H1 (cell line): ENCODE measurements around the gene RNF141. TPM values are rescaled to one million over a fixed set of nuclear protein-coding genes. Genes with fewer than 3 reads are reported as not detected.

ENCODE experiments used
- CTCF ChIA-PET: fragments of 300-600 bp; sonication (Branson Sonifier 250); formaldehyde crosslinking; loops from one replicate; lab custom pipeline; 2021; ENCODE audit not compliant: partially characterized antibody; lab: Charles Lee
- POLR2A ChIA-PET: fragments of 300-600 bp; sonication (Branson Sonifier 250); formaldehyde crosslinking; loops from one replicate; lab custom pipeline; 2021; ENCODE audit warnings: inconsistent platforms; ENCODE audit not compliant: partially characterized antibody; lab: Charles Lee
- DNase-seq, 2 experiments: peaks; one replicate each; pipeline versions ENCODE4 v3.0.0 to v3.0.0-alpha.2; 2010 to 2022; ENCODE audit warnings: low spot score in 2 of 2, low read depth in 1 of 2, mixed read lengths in 1 of 2
- FAIRE-seq: peaks from 2 replicates; lab custom pipeline; 2011; peaks lifted over from hg19 to GRCh38; lab: Jason Lieb, UNC
- H2AFZ ChIP-seq: 2 replicates; pipeline ENCODE4 v1.8.1; 2012; ENCODE audit warnings: low read length, inconsistent platforms
- H2AK5ac ChIP-seq: 2 replicates; pipeline ENCODE4 v1.6.1; 2013; ENCODE audit warnings: low read depth, low read length
- H2BK120ac ChIP-seq: replicated peaks from 2 replicates; pipeline ENCODE3; 2013; ENCODE audit warnings: low read depth, low read length, inconsistent platforms
- H2BK12ac ChIP-seq: 2 replicates; pipeline ENCODE4 v1.6.1; 2013; ENCODE audit warnings: low read depth, low read length
- H2BK15ac ChIP-seq: 2 replicates; pipeline ENCODE4 v1.6.1; 2013; ENCODE audit warnings: low read length
- H2BK20ac ChIP-seq: 2 replicates; pipeline ENCODE4 v1.6.1; 2013; ENCODE audit warnings: low read length
- H2BK5ac ChIP-seq: 2 replicates; pipeline ENCODE4 v1.6.1; 2013; ENCODE audit warnings: low read depth, low read length
- H3K14ac ChIP-seq: 2 replicates; pipeline ENCODE4 v1.6.1; 2013; ENCODE audit warnings: inconsistent platforms; ENCODE audit not compliant: insufficient read length
- H3K18ac ChIP-seq: 2 replicates; pipeline ENCODE4 v1.6.1; 2013; ENCODE audit warnings: low read length; ENCODE audit errors: extremely low read depth
- H3K23ac ChIP-seq: 2 replicates; pipeline ENCODE4 v1.6.1; 2013; ENCODE audit warnings: inconsistent platforms; ENCODE audit not compliant: insufficient read length
- H3K23me2 ChIP-seq: 2 replicates; pipeline ENCODE4 v1.6.1; 2013; ENCODE audit warnings: low read depth, low read length
- H3K27ac ChIP-seq: 2 replicates; pipeline ENCODE4 v1.6.1; 2011; ENCODE audit warnings: low read depth, low read length, inconsistent platforms
- H3K27me3 ChIP-seq, 4 experiments: replicated peaks in 1 of 4; 1 replicate in 1 of 4; 2 replicates in 3 of 4; pipeline versions ENCODE4 v1.6.1 to v1.8.1; 2011 to 2013; ENCODE audit warnings: low read length in 3 of 4, mild to moderate bottlenecking in 3 of 4, inconsistent platforms in 2 of 4, mixed read lengths in 2 of 4, moderate library complexity in 1 of 4; ENCODE audit not compliant: control insufficient read depth in 3 of 4, insufficient read depth in 3 of 4; ENCODE audit errors: extremely low read depth in 1 of 4
- H3K36me3 ChIP-seq, 4 experiments: 2 replicates each; pipeline versions ENCODE4 v1.6.1 to v1.8.1; 2011 to 2013; ENCODE audit warnings: mild to moderate bottlenecking in 4 of 4, low read length in 3 of 4, moderate library complexity in 2 of 4, control low read depth in 1 of 4, inconsistent platforms in 1 of 4; ENCODE audit not compliant: insufficient read depth in 4 of 4, control insufficient read depth in 2 of 4
- H3K4ac ChIP-seq: replicated peaks from 2 replicates; pipeline ENCODE3; 2013; ENCODE audit warnings: low read length, low read depth, mixed read lengths, inconsistent platforms; ENCODE audit not compliant: insufficient read length
- H3K4me1 ChIP-seq, 4 experiments: replicated peaks in 1 of 4; 1 replicate in 1 of 4; 2 replicates in 3 of 4; pipeline versions ENCODE4 v1.6.1 to v1.8.1; 2011 to 2013; ENCODE audit warnings: low read length in 3 of 4, inconsistent platforms in 2 of 4, mixed read lengths in 1 of 4; ENCODE audit not compliant: insufficient read depth in 4 of 4, control insufficient read depth in 3 of 4
- H3K4me2 ChIP-seq, 2 experiments: 2 replicates each; pipeline versions ENCODE4 v1.6.1 to v1.8.1; 2011 to 2013; ENCODE audit warnings: low read depth in 2 of 2, low read length in 2 of 2, control low read depth in 1 of 2, inconsistent platforms in 1 of 2, mild to moderate bottlenecking in 1 of 2; ENCODE audit not compliant: insufficient read depth in 1 of 2
- H3K4me3 ChIP-seq, 4 experiments: fragments of 200-600, 300-600 bp in 1 of 4; sonication (generic), shearing (Covaris generic), sonication (Bioruptor Twin) in 1 of 4; 2 replicates each; pipeline versions ENCODE4 v1.5.1 to v1.8.1; 2011 to 2016; ENCODE audit warnings: low read length in 4 of 4, low read depth in 3 of 4, control low read depth in 2 of 4, inconsistent platforms in 2 of 4, mild to moderate bottlenecking in 2 of 4, mixed read lengths in 1 of 4, moderate library complexity in 1 of 4; ENCODE audit not compliant: insufficient read depth in 2 of 4; ENCODE audit errors: extremely low read depth in 1 of 4
- H3K56ac ChIP-seq: replicated peaks from 2 replicates; pipeline ENCODE3; 2013; ENCODE audit warnings: low read depth, mild to moderate bottlenecking, mixed read lengths, low read length, inconsistent platforms; ENCODE audit not compliant: insufficient read length
- H3K79me1 ChIP-seq: 2 replicates; pipeline ENCODE4 v1.6.1; 2013; ENCODE audit warnings: low read depth, low read length, control low read depth
- H3K79me2 ChIP-seq, 2 experiments: 2 replicates each; pipeline versions ENCODE4 v1.6.1 to v1.8.1; 2012 to 2013; ENCODE audit warnings: low read length in 2 of 2, mild to moderate bottlenecking in 2 of 2, inconsistent platforms in 1 of 2; ENCODE audit not compliant: insufficient read depth in 2 of 2, control insufficient read depth in 1 of 2
- H3K9ac ChIP-seq, 4 experiments: replicated peaks in 1 of 4; 1 replicate in 1 of 4; 2 replicates in 3 of 4; pipeline versions ENCODE4 v1.6.1 to v1.8.1; 2011 to 2013; ENCODE audit warnings: low read depth in 3 of 4, low read length in 3 of 4, control low read depth in 2 of 4, mild to moderate bottlenecking in 2 of 4, moderate library complexity in 2 of 4, inconsistent platforms in 1 of 4; ENCODE audit errors: extremely low read depth in 1 of 4
- H3K9me3 ChIP-seq, 2 experiments: 2 replicates each; pipeline versions ENCODE4 v1.6.1 to v1.8.1; 2012 to 2013; ENCODE audit warnings: mild to moderate bottlenecking in 2 of 2, moderate library complexity in 2 of 2, control low read depth in 1 of 2, inconsistent platforms in 1 of 2, low read depth in 1 of 2, low read length in 1 of 2, mixed read lengths in 1 of 2; ENCODE audit not compliant: insufficient read depth in 2 of 2
- H4K20me1 ChIP-seq, 2 experiments: replicated peaks in 1 of 2; 2 replicates each; pipeline versions ENCODE3 to v1.8.1; 2011 to 2013; ENCODE audit warnings: inconsistent platforms in 2 of 2, low read length in 2 of 2, mild to moderate bottlenecking in 1 of 2; ENCODE audit not compliant: insufficient read depth in 2 of 2, control insufficient read depth in 1 of 2
- H4K5ac ChIP-seq: 2 replicates; pipeline ENCODE4 v1.6.1; 2013; ENCODE audit warnings: low read length, low read depth, mixed read lengths, inconsistent platforms; ENCODE audit not compliant: insufficient read length
- H4K8ac ChIP-seq: 2 replicates; pipeline ENCODE4 v1.8.0; 2013; ENCODE audit warnings: mild to moderate bottlenecking, moderate library complexity, low read length, inconsistent platforms; ENCODE audit not compliant: insufficient read depth; ENCODE audit errors: extremely low read depth
- H4K91ac ChIP-seq: replicated peaks from 2 replicates; pipeline ENCODE3; 2013; ENCODE audit warnings: low read length, mixed read lengths, inconsistent platforms; ENCODE audit not compliant: insufficient read length
- GTF2F1 ChIP-seq: IDR thresholded peaks from 2 replicates; pipeline ENCODE4 v1.6.1; 2012; ENCODE audit warnings: low read depth, low read length, improper control_type of control experiment, borderline replicate concordance
- HDAC2 ChIP-seq, 2 experiments: fragments of 300-600 bp in 1 of 2; sonication (generic) in 1 of 2; IDR thresholded peaks; 2 replicates each; pipeline ENCODE4 v1.6.1; 2011 to 2012; ENCODE audit warnings: low read depth in 2 of 2, low read length in 2 of 2, mild to moderate bottlenecking in 2 of 2, moderate library complexity in 2 of 2, borderline replicate concordance in 1 of 2, inconsistent platforms in 1 of 2
- HDAC6 ChIP-seq: IDR thresholded peaks from one replicate; pipeline ENCODE4 v1.7.1; 2012; ENCODE audit warnings: low read depth, mild to moderate bottlenecking, inconsistent platforms, low read length, moderate library complexity
- KDM1A ChIP-seq: fragments of 200-600, 300-600 bp; sonication (generic); IDR thresholded peaks from 2 replicates; pipeline ENCODE4 v1.7.1; 2016; ENCODE audit warnings: mild to moderate bottlenecking, low read length, borderline replicate concordance
- MAX ChIP-seq: IDR thresholded peaks from 2 replicates; pipeline ENCODE4 v1.6.1; 2012; ENCODE audit warnings: inconsistent platforms
- RAD21 ChIP-seq, 2 experiments: IDR thresholded peaks in 1 of 2; conservative IDR thresholded peaks in 1 of 2; 2 replicates each; pipeline ENCODE4 v1.6.1; 2011; ENCODE audit warnings: low read depth in 2 of 2, low read length in 2 of 2, improper control_type of control experiment in 1 of 2, inconsistent platforms in 1 of 2, mild to moderate bottlenecking in 1 of 2, moderate library complexity in 1 of 2
- TAF7 ChIP-seq: optimal IDR thresholded peaks from 2 replicates; pipeline ENCODE3; 2011; ENCODE audit warnings: low read depth, mild to moderate bottlenecking, inconsistent platforms, low read length, moderate library complexity, borderline replicate concordance
- WGBS, 2 experiments: shearing (Covaris generic) in 1 of 2; methylation state at CpG; one replicate each; pipeline versions ENCODE4 v1.1.6 to v1.1.7; 2013 to 2015; ENCODE audit warnings: low lambda C conversion rate in 2 of 2, mixed read lengths in 2 of 2, inconsistent platforms in 1 of 2, low coverage in 1 of 2, missing lambda C conversion rate in 1 of 2; ENCODE audit not compliant: insufficient replicate concordance in 2 of 2, insufficient coverage in 1 of 2, insufficient read length in 1 of 2; ENCODE audit errors: extremely low coverage in 1 of 2, missing lambda C conversion rate in 1 of 2; 5-methylcytosine and 5-hydroxymethylcytosine counted together
- polyA plus RNA-seq, 7 experiments: library from polyadenylated mRNA; depleted of rRNA in 3 of 7; stranded (reverse) in 5 of 7; unstranded in 2 of 7; fragments of >200 nt in 5 of 7; fragments of 200-250 nt in 2 of 7; gene quantifications; 1 replicate in 5 of 7; 2 replicates in 1 of 7; 4 replicates in 1 of 7; pipeline versions ENCODE4 v1.2.1 to v1.2.3, GENCODE V29; 2011 to 2013; ENCODE audit warnings: missing spikeins in 2 of 7, mixed read lengths in 2 of 7
- total RNA-seq: library from RNA; stranded (reverse); fragmentation: NEBNext Ultra II Directional; extraction: Animal tissue kit (Norgen Biotek cat#: 25700); gene quantifications from 2 replicates; pipeline ENCODE4 v1.2.1, GENCODE V29; 2021

Gene RNF141
- total and polyA plus RNA-seq, 2 of the 8 experiments (the other 6 are each of a cell fraction or from before 2014, with no cell fraction given) = 8.5 to 22.8 TPM

GRCh38 chr11:10488934-10489691 lies 51.9 kb downstream of the RNF141 start:
- 85% methylated on average over 11 of the region's 11 CpGs; no CpG with 5 or more reads in 1 of the 2 experiments for WGBS, 2 experiments
- Histone ChIP-seq H3K9ac (no peak overlapping the region), H2AFZ (no peak overlapping the region), H3K27me3 (no peaks in the 10 kb centered on the region; a peak in 1 of 7 replicates), H3K14ac (no peak overlapping the region), H3K79me2 (no peaks in the 10 kb centered on the region), H3K9me3 (no peaks in the 10 kb centered on the region; a peak in 1 of 4 replicates), H2BK15ac (no peak overlapping the region), H3K4me1 (peaks cover 0 to 5% (median under 1%) of the 10 kb centered on the region in 4 experiments; a peak in 3 of 7 replicates), H2BK12ac (no peak overlapping the region), H3K79me1 (no peaks in the 10 kb centered on the region), H4K20me1 (no peaks in the 10 kb centered on the region), H2AK5ac (no peak overlapping the region), H3K4me2 (no peak overlapping the region), H3K23me2 (peaks cover under 1% of the 10 kb centered on the region; the same call in 1 of the 2 replicates), H3K4ac (no peak overlapping the region), H4K91ac (no peak overlapping the region), H4K5ac (no peak overlapping the region), H3K56ac (no peak overlapping the region), H3K4me3 (no peak overlapping the region), H3K23ac (no peak overlapping the region), H3K18ac (no peak overlapping the region), H4K8ac (no peak overlapping the region), H2BK5ac (no peak overlapping the region; the same call in 1 of the 2 replicates), H3K36me3 (no peaks in the 10 kb centered on the region), H2BK120ac (no peak overlapping the region), H3K27ac (no peak overlapping the region), H2BK20ac (0 out of 2 replicates have a peak overlapping the region, but pooled peaks have one; percentile 16)
- DNase-seq = no peak
- no peak for FAIRE-seq
- TF ChIP-seq GTF2F1 = no peak
- TF ChIP-seq RAD21 (IDR thresholded peaks at IDR 0.05 in 1 of 2, conservative IDR thresholded peaks at IDR 0.05 in 1 of 2; ENCODE audit: low read depth in 2 of 2, low read length in 2 of 2) = no peak
- TF ChIP-seq MAX = no peak
- no peak for TF ChIP-seq TAF7
- no peak for TF ChIP-seq HDAC2 (IDR thresholded peaks at IDR 0.05; ENCODE audit: borderline replicate concordance in 1 of 2, low read depth in 2 of 2, low read length in 2 of 2)
- no peak for TF ChIP-seq HDAC6
- no peak for TF ChIP-seq KDM1A
- ChIA-PET POLR2A (interaction anchor here (0.7 to 2.0 kb wide), 2 partner anchors 8 to 9 kb away, joined by 3 to 5 read pairs; no protein-coding TSS in a partner anchor), CTCF (interaction anchor here (0.7 to 2.4 kb wide), 11 partner anchors 9 to 83 kb away, joined by 3 to 16 read pairs (median 4); partner anchors contain the start of gene RNF141)
